NB4 (cell line): ENCODE data around the gene SEMA6D.

ENCODE experiments used
- CTCF ChIP-seq: IDR thresholded peaks from one replicate; pipeline ENCODE4 v1.5.1; 2012; ENCODE audit warnings: low read depth, low read length
- MYC ChIP-seq: IDR thresholded peaks from 2 replicates; pipeline ENCODE4 v1.6.1; 2011; ENCODE audit warnings: low read depth, low read length

- TF ChIP-seq CTCF (no peak), MYC (no peak)
Measured at GRCh38 chr15:47727137-47727536, 9.8 kb downstream of the SEMA6D start.
